ENCODE data around the gene MTAP.

The MTAP gene

DNA sequence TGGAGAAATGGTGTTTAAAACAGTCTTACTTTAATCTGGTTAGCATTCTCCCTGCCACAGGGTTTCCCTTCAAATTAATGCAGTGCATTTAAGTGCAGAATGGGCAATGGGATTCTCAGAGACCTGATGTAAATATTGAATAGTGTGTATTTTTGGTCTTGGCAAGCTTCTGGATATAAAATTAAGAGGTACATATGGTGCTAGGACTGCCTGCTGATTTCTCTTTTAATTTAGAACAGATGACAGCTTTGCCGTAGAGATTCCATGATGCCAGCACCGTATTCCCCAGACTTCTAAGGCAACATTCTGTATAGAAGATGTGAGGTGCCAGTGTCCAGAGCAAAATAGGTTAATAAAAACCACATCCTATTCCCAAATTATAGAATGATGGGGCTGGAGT, 1.9 kb downstream of the MTAP start:
- no peak for DNase-seq (ENCODE audit: low read depth in 1 of 2, low spot score in 1 of 2)

DNA sequence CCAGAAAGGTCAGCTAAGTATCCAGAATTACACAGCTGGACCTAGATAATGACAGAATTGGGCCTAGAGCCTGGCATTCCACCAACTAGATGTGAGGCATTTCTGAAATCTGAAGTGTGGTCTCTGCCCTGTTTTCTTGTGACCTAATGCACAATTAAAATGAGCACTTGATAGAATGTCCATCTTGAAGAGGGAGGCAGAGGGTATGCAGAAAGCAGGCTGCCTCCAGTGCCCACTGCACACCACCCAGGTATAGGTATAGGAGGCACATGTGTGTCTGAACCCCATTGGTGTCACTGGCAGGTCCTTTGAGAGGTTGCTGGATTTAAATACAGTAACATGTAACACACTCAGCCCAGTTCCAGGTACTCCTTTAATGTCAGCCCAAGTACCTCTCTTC, 2.4 kb downstream of the MTAP start:
- DNase-seq (ENCODE audit: low read depth in 1 of 2, low spot score in 1 of 2) = no peak

DNA sequence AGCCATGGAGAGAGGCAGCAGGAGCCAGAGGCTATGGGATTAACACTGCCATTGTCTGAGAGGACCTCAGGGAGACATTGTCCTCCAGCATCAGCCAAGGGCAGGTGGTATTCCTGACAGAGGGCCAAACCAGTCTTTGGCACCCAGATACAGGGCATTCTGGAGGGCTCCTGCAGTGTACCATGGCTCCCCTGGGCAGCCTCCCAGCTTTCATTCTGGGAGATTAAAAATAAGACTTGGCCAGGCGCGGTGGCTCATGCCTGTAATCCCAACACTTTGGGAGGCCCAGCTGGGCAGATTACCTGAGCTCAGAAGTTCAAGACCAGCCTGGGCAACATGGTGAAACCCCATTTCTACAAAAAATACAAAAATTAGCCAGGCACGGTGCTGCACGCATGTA, 4.2 kb downstream of the MTAP start:
- DNase-seq (ENCODE audit: low read depth in 1 of 2, low spot score in 1 of 2) = no peak

DNA sequence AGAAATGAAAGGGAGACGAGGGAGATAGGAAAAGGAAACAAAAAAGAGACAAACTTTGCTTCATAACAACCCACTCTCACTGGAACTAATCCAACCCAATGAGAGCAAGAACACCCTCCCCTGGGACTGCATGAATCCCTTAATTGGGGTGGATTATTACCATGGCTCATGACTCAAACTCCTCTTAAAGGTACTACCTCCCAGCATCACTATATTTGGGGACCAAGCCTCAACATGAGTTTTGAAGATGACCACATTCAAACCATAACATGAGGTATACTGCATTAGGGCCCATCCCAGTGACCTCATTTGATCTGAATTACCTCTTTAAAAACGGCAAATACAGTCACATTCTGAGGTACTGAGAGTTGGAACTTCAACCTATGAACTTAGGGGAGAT, 8.0 kb downstream of the MTAP start:
- no peak for DNase-seq (ENCODE audit: low read depth in 1 of 2, low spot score in 1 of 2)

DNA sequence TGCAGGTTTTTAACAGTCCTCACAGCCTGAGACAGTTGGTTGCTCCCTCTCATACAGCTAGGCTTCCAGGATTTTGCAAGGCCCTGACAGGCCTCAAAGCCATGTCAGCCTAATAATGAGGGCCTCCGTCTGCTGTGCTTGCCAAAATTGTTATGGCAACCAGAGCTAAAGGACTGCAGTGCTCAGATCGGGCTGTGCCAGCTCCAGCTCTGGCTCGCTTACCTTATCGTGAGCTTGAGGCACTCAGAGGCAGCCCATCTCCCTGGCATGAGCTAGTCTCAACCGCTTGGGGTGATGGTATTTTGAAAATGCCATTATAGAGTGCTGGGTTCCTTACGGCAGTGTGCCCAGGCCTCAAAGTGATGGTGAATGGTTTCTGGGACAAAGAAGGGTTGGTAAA, 8.4 kb downstream of the MTAP start:
- no peak for DNase-seq (ENCODE audit: low read depth in 1 of 2, low spot score in 1 of 2)

DNA sequence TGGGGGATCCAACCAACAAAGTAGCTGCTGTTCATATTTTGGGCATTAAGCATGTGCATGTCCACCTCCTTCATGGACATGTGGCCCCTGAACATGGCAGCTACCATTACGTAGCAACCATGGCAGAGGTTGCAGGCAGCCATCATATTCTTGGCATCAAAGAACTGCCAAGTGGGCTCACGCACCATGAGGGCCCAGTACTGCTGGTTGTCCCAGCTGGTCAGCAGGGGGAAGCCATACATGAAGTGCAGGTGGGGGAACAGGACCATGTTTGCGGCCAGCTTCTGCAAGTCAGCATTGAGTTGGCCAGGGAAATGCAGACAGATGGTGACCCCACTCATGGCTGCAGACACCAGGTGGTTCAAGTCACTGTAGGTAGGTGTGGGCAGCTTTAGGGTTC, 9.5 kb downstream of the MTAP start:
- DNase-seq (ENCODE audit: low read depth in 1 of 2, low spot score in 1 of 2) = no peak

DNA sequence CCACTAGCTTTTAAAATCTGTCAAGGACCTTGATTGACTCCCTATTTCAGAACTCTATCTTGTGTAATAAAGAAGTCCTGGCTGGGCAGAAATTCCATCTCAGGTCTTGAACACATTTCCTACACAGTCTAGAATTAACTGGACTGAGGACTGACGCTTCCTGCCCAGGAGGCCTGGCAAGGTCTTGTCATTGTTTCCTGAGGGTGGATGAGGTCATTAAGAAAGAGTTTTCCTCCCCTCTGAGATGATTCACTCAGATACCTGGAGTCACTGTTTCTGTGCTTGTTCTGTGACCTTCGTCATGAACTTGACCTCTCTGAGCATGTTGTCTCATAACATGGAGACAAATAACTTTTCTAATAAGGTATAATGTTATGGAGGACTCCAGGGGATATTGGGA, 10.0 kb downstream of the MTAP start:
- no peak for DNase-seq (ENCODE audit: low read depth in 1 of 2, low spot score in 1 of 2)

DNA sequence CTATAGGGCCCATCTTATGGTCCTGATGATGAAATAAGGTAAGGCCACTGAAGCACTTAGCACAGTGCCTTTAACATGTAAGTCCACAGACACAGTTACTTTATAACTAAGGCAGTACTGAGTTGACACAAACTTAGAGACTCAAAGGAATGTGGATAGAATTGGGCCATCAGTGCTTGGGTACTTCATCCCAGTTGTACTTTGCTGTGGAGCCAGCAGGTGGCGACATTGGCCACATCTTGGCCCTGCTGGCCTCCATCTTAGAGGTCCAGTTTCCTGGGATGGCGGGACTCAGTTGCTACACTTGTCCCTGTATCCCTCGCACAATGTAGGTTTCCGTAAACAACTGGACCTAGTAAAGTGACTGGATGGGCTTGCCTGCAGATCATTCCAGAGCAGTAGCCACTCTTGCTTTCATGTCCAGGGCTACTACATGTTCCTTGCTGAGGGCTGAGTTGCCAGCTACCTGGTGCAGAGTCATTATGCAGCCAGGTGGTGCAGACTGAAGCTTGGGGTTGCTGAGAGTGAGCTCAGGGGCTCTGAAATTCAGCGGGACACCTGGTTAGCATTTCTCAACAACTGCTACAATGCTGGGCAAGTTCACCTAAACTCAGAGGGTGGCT, 10.6 kb downstream of the MTAP start:
- peak; percentile 51 to 55 for DNase-seq (ENCODE audit: low read depth in 1 of 2, low spot score in 1 of 2)

DNA sequence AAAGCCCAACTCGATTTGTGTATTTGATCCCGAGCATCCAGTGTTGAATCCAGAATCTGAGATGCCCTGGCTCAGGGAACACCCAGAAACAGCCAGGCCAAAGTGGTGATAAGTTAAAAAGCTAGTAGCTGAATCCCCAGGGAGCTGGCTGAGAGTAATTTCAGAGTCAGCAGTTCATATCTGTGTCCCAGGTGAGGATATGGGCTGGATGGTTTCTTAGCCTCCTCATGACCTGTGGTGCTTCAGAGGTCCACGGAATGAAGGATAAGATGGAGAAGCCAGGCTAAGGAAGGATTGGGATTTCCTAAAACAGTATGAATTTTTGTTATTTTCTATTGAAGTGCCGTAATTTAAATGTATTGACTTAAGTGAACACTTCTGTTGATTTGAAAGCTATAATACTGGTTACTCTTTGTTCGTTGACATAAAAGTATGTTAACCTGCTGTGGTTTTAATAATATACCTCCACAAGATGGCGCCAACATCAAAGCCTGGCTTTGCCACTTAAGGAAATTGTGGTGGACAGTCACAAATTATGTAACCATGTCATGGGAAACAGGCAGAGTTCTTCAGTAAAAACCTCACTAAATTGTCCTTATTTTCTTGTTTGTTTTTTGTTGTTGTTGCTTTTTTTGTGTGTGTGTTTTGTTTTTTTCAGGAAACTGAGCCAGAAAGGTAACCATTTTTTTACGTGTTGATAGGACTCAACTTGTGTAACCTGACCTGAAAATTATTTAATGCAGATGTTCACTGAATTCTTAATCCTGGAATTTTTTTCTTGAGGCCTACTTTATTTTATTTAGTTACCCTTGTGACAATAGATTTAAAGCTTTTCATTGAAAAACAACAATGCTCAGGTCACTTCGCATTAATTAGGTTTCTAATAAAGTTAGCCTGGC, 11.4 kb downstream of the MTAP start:
- DNase-seq (ENCODE audit: low read depth in 1 of 2, low spot score in 1 of 2) = peak in 1 of 2 donors; percentile 63

DNA sequence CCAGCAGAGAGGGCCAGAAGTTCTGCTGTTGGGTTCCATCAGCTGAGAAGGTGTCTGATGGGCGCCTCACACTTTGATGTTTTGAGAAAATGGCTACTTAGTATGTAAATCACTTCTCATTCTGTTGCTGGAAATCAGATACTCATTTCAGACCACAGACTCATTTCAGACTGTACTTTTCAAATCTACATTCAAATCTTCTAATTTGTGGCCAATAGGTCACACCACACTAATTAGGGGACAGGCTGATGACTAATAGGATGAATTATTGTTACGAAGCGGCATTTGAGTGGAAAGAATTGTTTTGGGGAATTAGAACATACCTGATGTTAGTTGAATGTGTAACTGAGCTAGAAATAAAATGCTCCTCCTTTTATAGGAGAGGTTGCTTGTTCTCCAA, 13.2 kb downstream of the MTAP start:
- no peak for DNase-seq (ENCODE audit: low read depth in 1 of 2, low spot score in 1 of 2)

DNA sequence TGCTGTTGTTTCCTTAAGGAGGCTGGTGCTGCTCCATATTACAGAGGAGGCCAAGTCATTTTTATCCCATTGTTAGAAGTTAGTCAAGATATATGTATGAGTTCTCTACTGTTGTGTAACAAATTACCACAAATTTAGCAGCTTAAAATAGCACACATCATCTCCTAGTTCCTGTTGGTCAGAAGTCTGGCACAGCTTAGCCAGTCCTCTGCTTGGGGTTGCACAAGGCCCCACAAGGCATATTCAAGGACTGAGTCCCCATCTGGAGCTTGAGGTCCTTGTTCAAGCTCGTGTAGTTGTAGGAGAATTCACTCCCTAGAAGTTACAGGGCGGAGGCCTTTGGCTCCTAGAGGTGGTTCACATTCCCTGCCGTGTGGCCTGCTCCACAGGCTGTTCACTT, 14.7 kb downstream of the MTAP start:
- DNase-seq (ENCODE audit: low read depth in 1 of 2, low spot score in 1 of 2) = no peak

DNA sequence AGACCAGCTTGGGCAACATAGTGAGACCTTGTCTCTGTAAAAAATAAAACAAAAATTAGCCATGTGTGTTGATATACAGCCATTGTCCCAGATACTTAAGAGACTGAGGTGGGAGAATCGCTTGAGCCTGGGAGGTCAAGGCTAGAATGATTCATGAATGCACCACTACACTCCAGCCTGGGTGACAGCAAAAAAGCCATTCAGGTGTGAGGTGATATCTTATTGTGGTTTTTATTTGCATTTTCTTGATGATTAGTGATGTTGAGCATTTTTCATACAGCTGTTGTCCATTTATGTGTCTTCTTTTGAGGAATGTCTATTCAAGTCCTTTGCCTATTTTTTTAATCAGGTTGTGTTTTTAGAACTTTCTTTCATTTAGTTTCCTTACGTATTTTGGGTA, 23.2 kb downstream of the MTAP start:
- DNase-seq (ENCODE audit: low read depth in 1 of 2, low spot score in 1 of 2) = no peak

DNA sequence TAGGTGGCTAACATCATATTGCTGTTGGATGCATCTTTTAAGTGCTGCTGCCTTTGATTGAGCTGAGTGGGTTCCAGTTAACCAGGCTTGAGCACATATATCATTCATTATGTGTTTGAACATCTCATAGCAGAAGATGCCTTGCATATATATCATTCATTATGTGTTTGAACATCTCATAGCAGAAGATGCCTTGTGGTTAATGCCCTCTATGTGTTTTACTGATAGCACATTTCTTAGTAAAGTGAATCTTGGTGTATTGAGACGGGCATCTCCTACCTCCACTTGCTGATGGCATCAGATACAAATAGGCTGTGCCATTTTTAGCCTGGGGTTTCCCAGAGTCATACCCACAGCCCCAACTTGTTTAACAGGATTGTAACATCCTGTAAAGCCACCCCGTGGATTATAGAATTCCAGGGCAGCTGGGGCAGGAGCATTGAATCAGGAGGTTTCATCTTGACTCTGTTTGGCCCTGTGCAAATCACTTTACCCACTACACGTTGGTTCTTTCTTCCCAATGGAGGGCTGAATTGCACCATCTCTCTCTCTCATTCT, 26.5 kb downstream of the MTAP start:
- no peak for DNase-seq (ENCODE audit: low read depth in 1 of 2, low spot score in 1 of 2)

DNA sequence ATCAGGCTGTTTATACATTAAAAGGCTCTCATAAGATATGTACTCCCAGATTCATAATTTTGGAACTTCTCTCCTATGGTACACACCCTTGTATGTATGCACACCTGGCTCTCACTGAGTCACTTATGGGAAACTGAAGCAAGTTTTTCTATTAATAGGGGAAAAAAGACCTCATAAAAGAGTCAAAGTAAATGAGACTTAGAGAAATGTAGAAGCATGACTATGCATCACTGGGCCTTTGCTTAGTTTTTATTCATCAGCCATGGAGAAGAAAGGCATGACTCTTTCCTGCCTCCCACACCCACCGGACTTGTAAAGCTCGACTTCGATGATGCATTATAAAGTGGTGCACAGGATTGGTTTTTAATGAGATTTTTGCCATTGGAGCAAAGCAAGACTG, 28.2 kb downstream of the MTAP start:
- no peak for DNase-seq (ENCODE audit: low read depth in 1 of 2, low spot score in 1 of 2)

DNA sequence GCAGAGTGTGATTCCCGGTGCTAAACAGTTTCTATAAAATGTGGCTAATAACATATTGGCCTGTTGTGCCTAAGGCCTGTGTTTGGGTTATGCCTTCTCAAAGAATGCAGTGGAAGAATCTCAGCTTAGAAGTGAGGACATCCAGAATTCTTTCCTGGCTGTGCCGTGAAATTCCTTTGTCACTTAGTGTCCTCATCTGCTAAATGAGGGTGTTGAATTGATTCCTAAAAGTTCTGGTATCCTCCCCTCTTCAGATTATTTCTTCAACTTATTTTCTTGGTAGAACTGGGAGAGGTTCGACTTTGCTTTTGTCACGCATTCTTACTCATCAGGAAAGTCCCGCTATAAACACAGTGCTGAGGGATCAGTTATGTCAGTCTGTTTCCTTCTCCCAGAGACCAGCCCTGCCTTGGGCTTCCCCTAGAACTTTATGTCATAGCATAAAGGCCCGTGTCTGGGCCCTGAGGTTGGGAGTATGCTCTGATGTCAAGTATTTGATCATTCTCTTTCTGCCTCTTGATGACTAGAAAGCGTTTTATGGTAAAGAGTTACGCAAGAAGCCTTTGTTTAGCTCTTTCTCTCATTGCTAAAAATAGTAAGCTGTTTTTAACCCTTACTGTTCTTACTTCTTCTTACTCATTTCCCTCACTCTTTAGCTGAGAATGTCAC, 29.5 kb downstream of the MTAP start:
- peak in 1 of 2 donors; percentile 32 for DNase-seq (ENCODE audit: low read depth in 1 of 2, low spot score in 1 of 2)

DNA sequence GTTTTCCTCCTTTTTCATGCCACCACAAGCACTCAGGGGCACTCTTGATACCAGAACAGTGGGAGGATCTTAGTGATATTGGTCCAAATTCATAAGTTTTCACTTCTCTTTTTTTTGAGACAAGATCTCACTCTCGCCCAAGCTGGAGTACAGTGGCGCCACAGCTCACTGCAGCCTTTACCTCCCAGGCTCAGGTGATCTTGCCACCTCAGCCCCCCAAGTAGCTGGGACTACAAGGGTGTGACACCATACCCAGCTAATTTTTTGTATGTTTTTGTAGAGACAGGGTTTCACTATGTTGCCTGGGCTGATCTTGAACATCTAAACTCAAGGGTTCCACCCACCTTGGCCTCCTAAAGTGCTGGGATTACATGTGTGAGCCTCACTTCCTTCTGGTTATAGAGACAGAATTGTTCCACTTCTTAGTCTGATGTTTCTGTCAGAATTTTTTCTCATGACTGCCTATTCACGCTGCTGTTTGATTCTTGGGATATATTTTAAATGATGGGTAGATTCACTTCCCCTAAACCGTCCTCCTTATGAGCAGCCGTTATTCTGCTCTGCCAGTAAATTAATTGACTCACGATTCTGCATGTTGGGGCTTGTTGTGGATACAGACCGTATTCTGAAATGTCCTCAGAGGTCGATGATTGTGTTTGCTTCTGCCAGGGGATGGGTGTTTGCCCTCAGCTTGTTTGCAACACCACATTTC, 30.8 kb downstream of the MTAP start:
- DNase-seq (ENCODE audit: low read depth in 1 of 2, low spot score in 1 of 2) = no peak

DNA sequence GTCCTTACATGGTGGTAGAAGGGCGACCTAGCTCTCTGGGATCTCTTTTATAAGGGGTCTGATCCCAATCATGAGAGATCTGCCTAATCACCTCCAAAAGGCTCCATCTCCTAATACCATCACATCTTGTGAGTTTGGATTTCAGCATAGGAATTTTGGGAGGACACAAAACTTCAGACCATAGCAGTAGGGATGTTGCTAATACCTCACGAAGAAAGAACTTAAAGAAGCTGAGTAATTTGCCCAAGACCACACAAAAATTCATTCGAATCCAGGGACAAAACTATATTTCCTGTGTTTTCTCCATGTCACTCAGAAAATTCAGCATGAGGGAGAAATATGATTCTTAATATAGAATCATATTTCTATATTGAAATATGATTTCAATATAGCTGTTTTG, 32.7 kb downstream of the MTAP start:
- no peak for DNase-seq (ENCODE audit: low read depth in 1 of 2, low spot score in 1 of 2)

DNA sequence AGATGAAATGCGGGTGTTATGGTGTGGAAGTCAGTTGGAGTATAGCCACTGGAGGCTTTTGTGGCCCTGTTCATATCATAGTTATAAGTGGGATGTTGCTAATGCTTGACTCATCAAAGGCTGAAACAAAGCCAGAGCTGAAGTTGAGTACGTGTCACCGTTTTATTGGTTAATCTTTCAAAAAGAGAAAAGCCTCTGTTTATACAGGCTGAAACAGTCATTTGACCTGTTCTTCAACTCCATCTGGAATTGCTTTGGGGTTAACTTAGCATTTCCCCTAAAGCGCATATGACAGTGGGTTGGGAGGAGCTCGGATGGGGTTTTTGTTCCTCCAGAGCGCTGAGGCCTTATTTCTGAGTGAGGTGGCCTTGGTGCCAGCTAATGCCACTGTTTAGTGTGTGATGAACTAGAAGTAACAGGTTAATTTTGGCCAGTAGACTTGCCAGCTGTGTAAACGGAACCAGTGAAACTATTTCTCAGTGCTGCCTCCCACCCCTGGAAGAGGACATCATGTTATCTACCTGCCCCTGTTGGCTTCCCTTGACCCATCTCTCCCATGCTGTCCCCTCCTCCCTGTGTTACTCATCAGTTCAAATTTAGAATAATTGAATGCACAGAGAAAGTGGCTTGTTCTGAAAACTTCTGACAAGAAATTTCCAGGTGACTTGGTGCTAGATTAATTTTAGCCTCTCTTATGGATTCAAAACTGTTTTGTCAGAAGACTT, 34.2 kb downstream of the MTAP start:
- no peak for DNase-seq (ENCODE audit: low read depth in 1 of 2, low spot score in 1 of 2)

DNA sequence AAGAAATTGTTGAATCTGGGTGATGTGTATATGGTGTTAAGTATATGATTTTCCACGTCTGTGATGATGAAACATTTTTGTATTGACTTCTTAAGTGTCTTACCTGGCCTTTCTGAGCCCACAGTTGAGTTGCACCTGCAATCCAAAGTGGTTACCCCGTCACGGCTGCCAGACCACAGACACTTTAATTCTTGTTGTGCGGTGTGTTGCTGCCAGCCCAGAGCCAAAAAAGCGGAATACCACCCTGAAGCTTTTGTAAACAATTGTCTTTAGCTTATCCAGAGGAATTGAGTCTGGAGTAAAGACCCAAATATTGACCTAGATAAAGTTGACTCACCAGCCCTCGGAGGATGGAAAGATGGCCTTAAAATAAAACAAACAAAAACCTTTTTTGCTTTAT, 35.1 kb downstream of the MTAP start:
- no peak for DNase-seq (ENCODE audit: low read depth in 1 of 2, low spot score in 1 of 2)

DNA sequence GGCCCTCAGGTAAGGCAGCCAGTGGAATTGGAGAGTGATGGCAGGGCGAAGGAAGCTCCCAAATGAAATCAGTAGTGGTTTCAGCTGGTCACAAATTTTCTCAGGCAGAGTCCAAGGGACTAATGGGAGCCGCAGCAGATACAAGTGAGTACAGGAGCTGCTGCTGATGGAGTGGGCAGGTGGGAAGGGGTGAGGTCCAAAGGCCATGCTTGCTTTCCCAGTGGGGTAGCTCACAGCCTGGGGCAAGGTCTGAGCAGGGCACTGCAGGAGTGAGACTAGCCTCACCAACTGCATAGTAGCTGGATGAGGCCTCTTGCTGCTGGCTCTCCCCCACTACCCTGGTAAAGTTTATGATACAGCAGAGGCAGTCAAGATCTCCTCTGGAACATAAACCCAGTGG, 38.2 kb downstream of the MTAP start:
- DNase-seq (ENCODE audit: low read depth in 1 of 2, low spot score in 1 of 2) = no peak

DNA sequence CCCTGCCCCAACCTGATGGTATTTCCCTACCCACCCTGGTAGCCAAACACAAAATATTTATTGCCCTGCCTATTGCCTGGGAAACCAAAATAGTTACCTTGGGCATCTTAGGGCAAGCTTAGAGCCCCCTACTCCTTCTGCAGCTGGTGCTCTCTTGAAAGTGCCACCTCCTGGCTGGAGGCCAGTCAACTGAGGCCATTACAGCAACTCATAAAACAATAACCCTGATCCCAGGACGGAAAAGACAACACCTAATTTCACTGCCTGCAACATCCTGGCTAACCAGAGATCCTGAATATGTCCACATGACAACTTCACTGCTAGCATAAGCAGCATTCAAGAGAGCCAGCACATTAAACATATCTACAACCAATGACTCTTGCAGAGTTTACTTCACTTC, 38.7 kb downstream of the MTAP start:
- DNase-seq (ENCODE audit: low read depth in 1 of 2, low spot score in 1 of 2) = no peak

Data from activated CD4-positive, alpha-beta T cell treated with anti-CD3 and anti-CD28 coated beads, Interleukin-2, amount 50 U/mL, for 24 hours (primary cell).